Hepatocyte (in vitro differentiated cells): ENCODE data around the gene TST. TPM values are rescaled to one million over a fixed set of nuclear protein-coding genes. Genes with fewer than 3 reads are reported as not detected.

Experiments used
- DNase-seq: peaks from one replicate; pipeline ENCODE4 v3.0.0-alpha.2; 2016; ENCODE audit warnings: low spot score
- H2AFZ ChIP-seq: fragments of 200-600 bp; sonication (generic); 2 replicates; pipeline ENCODE4 v1.6.0; 2016; ENCODE audit warnings: antibody characterized with exemption, mild to moderate bottlenecking
- H3K27ac ChIP-seq: fragments of 200-600 bp; sonication (generic); 2 replicates; pipeline ENCODE4 v1.5.1; 2016; ENCODE audit warnings: mild to moderate bottlenecking
- H3K27me3 ChIP-seq: fragments of 200-600 bp; sonication (generic); 2 replicates; pipeline ENCODE4 v1.6.1; 2016
- H3K36me3 ChIP-seq: fragments of 200-600 bp; sonication (generic); replicated peaks from 2 replicates; pipeline ENCODE4 v1.5.1; 2016; ENCODE audit warnings: low read depth; ENCODE audit not compliant: insufficient read depth
- H3K4me1 ChIP-seq: fragments of 200-600 bp; sonication (generic); 2 replicates; pipeline ENCODE4 v1.5.1; 2016; ENCODE audit warnings: mild to moderate bottlenecking, moderate library complexity; ENCODE audit not compliant: insufficient read depth
- H3K4me2 ChIP-seq: fragments of 200-600 bp; sonication (generic); 2 replicates; pipeline ENCODE4 v1.6.0; 2016
- H3K4me3 ChIP-seq: fragments of 200-600 bp; sonication (generic); 2 replicates; pipeline ENCODE4 v1.5.1; 2016; ENCODE audit warnings: mild to moderate bottlenecking
- H3K79me2 ChIP-seq: fragments of 200-600 bp; sonication (generic); 2 replicates; pipeline ENCODE4 v1.6.0; 2017; ENCODE audit warnings: mild to moderate bottlenecking
- H3K9me2 ChIP-seq: fragments of 200-600 bp; sonication (generic); replicated peaks from 2 replicates; pipeline ENCODE4 v1.6.0; 2017; ENCODE audit warnings: mild to moderate bottlenecking; ENCODE audit not compliant: insufficient read depth
- H3K9me3 ChIP-seq: fragments of 200-600 bp; sonication (generic); 2 replicates; pipeline ENCODE4 v1.5.1; 2016; ENCODE audit warnings: low read depth, mild to moderate bottlenecking
- H4K20me1 ChIP-seq: fragments of 200-600 bp; sonication (generic); 2 replicates; pipeline ENCODE4 v1.6.0; 2016; ENCODE audit warnings: mild to moderate bottlenecking; ENCODE audit not compliant: insufficient read depth, poor library complexity, severe bottlenecking
- EZH2 ChIP-seq: fragments of 200-600 bp; sonication (generic); IDR thresholded peaks from 2 replicates; pipeline ENCODE4 v1.6.1; 2016; ENCODE audit warnings: antibody characterized with exemption, mild to moderate bottlenecking, borderline replicate concordance
- EZH2phosphoT487 ChIP-seq: fragments of 200-600 bp; sonication (generic); IDR thresholded peaks from one replicate; pipeline ENCODE4 v1.6.1; 2018; ENCODE audit warnings: antibody characterized with exemption, mild to moderate bottlenecking, low read depth, moderate library complexity; ENCODE audit not compliant: unreplicated experiment, severe bottlenecking
- WGBS: methylation state at CpG from one replicate; pipeline ENCODE4 v1.1.6; 2016; ENCODE audit warnings: low lambda C conversion rate; ENCODE audit errors: missing lambda C conversion rate; 5-methylcytosine and 5-hydroxymethylcytosine counted together
- polyA plus RNA-seq: library from polyadenylated mRNA; unstranded; fragments of >200 nt; fragmentation: Nextera tagmentation; extraction: Ambion mirVana; gene quantifications from 2 replicates; pipeline ENCODE4 v1.2.1, GENCODE V29; 2016
- total RNA-seq: library from RNA; depleted of rRNA; stranded (reverse); fragments of >200 nt; gene quantifications from 2 replicates; pipeline ENCODE4 v1.2.3, GENCODE V29; 2014
- TF ChIP-seq, protein P1 (sequence below): fragments of 200-600 bp; sonication (generic); IDR thresholded peaks from 2 replicates; pipeline ENCODE4 v1.5.1; 2016; ENCODE audit warnings: antibody characterized with exemption, mild to moderate bottlenecking; ENCODE audit not compliant: poor library complexity

The TST gene
- total and polyA plus RNA-seq, 2 experiments from 2014 or later: 50.2 to 111 TPM

DNA sequence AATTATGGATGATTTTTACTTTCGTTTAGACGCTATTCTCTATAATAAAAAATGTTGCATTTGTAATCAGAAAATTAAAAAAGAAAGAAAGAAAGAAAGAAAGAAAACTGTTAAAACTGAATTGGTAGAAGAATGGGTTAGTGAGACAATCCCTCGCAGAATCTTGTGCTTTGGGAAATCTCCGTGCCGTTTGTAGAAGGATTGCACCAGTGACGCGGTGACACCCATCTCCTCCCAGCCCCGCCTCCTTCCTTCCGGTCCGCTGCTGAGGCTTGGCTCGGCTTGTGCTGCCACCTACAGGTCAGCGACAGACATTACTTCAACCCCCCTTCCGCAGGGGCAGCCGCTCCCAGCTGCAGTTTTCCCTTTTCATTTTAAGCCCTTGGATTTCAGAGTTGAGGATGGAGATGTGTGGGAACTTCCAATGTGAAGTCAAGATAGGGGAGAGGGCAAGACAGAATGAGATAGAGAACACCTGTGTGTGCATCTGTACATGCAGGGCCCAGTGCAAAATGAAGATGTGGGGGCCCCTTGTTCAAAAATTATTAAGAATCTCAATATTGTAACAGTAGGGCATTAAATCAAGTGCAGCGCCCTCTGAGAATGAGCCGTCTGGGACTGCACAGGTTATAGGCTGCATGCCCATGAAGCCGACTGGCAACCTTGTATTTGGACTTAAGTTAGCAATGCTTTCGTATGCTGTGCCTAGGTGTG, 41.1 kb downstream of the TST start:
- 20% methylated on average over 18 of the region's 18 CpGs for WGBS
- Histone ChIP-seq H3K9me3 (no peaks in the 10 kb centered on the region), H3K27ac (peak overlapping the region; percentile 28)

DNA sequence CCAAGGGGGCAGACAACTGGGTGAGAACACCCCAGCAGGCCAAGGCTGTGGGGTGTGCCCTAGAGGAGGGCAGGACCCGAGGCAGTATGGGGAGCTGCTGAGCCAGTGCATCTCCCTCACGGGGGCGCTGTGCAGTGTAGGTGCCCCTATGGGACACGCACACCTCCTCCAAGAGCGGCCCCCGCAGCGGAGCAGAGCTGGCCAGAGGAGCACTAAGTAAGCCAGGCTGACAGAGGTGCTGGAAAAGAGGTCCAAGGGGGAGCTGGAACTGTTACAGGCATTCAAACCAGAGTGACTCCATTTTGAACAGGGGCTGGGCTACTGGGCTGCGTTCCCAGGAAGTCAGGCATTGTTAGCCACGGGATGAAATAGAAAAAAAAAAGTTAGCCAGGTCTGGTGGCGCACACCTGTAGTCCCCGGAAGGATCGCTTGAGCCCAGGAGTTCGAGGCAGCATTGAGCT, 41.8 kb downstream of the TST start:
- H3K79me2 ChIP-seq: no peaks in the 10 kb centered on the region
- TF ChIP-seq EZH2 (no peak), EZH2phosphoT487 (no peak)
- TF ChIP-seq, protein P1, sequence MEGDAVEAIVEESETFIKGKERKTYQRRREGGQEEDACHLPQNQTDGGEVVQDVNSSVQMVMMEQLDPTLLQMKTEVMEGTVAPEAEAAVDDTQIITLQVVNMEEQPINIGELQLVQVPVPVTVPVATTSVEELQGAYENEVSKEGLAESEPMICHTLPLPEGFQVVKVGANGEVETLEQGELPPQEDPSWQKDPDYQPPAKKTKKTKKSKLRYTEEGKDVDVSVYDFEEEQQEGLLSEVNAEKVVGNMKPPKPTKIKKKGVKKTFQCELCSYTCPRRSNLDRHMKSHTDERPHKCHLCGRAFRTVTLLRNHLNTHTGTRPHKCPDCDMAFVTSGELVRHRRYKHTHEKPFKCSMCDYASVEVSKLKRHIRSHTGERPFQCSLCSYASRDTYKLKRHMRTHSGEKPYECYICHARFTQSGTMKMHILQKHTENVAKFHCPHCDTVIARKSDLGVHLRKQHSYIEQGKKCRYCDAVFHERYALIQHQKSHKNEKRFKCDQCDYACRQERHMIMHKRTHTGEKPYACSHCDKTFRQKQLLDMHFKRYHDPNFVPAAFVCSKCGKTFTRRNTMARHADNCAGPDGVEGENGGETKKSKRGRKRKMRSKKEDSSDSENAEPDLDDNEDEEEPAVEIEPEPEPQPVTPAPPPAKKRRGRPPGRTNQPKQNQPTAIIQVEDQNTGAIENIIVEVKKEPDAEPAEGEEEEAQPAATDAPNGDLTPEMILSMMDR: peak; percentile 48
- H3K9me3 ChIP-seq: no peaks in the 10 kb centered on the region
- peak overlapping the region; percentile 28 for H3K27ac ChIP-seq
- no peaks in the 10 kb centered on the region for H3K9me2 ChIP-seq
- 36% methylated on average over 13 of the region's 13 CpGs for WGBS
- no peaks in the 10 kb centered on the region for H4K20me1 ChIP-seq
- H3K36me3 ChIP-seq: no peaks in the 10 kb centered on the region
- peak overlapping the region; percentile 81 for H2AFZ ChIP-seq
- no peaks in the 10 kb centered on the region for H3K27me3 ChIP-seq
- H3K4me3 ChIP-seq: peak overlapping the region; percentile 47
- H3K4me2 ChIP-seq: peak overlapping the region; percentile 81
- peak; percentile 79 for DNase-seq
- H3K4me1 ChIP-seq: peaks cover 3% of the 10 kb centered on the region

More for the DNA sequence above, 41.1 kb downstream of the TST start:
- H3K9me2 ChIP-seq: no peaks in the 10 kb centered on the region
- no peaks in the 10 kb centered on the region for H3K27me3 ChIP-seq
- H3K36me3 ChIP-seq: no peaks in the 10 kb centered on the region
- DNase-seq: peak; percentile 95
- H4K20me1 ChIP-seq: no peaks in the 10 kb centered on the region
- peak overlapping the region; percentile 81 for H2AFZ ChIP-seq
- H3K79me2 ChIP-seq: no peaks in the 10 kb centered on the region
- TF ChIP-seq EZH2phosphoT487: no peak
- no peak for TF ChIP-seq EZH2
- TF ChIP-seq, protein P1: peak; percentile 93
- H3K4me3 ChIP-seq: peak overlapping the region; percentile 47
- peaks cover 3% of the 10 kb centered on the region for H3K4me1 ChIP-seq
- H3K4me2 ChIP-seq: peak overlapping the region; percentile 81

DNA sequence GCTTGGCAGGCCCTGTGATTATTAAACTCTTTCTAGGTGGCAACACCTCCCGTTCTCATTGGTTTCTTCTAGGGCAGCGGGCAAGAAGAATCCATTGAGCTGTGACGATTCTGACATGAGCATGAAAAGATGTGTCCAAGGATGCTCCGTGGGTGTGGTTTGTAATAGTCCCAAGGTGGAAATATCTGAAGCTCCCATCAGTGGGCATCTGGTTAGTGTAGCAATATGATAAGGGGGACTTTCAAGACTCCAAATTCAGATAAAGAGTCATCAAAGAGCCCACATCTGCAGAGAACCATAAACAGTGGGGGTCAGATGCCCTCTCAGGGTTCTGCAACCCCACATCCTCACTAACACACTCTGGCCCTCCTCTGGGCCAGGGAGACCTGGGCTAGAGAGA, 42.6 kb downstream of the TST start:
- DNase-seq: no peak
- Histone ChIP-seq H3K79me2 (no peaks in the 10 kb centered on the region), H3K27me3 (no peaks in the 10 kb centered on the region), H3K4me2 (no peak overlapping the region), H4K20me1 (no peaks in the 10 kb centered on the region), H3K4me3 (no peak overlapping the region), H3K4me1 (peaks cover 3% of the 10 kb centered on the region), H3K9me2 (no peaks in the 10 kb centered on the region), H3K9me3 (no peaks in the 10 kb centered on the region), H3K27ac (no peak overlapping the region), H3K36me3 (no peaks in the 10 kb centered on the region), H2AFZ (no peak overlapping the region)
- TF ChIP-seq EZH2phosphoT487 (no peak), EZH2 (no peak)
- TF ChIP-seq, protein P1: no peak
- WGBS: 90% methylated on average over 4 of the region's 4 CpGs
